A673 (cell line): ENCODE data around the gene SLIT3. TPM values are rescaled to one million over a fixed set of nuclear protein-coding genes. Genes with fewer than 3 reads are reported as not detected.

Experiments
- BruUV-seq: library from RNA; stranded (reverse); fragments of 400-500 nt; replicated peaks from 2 replicates; lab custom pipeline; 2021; lab: Mats Ljungman, UMichigan
- CTCF ChIA-PET: fragments of 300-600 bp; sonication (Branson Sonifier 250); formaldehyde crosslinking; loops from one replicate; lab custom pipeline; 2022; ENCODE audit warnings: antibody characterized with exemption; lab: Charles Lee
- POLR2A ChIA-PET: fragments of 300-600 bp; sonication (Branson Sonifier 250); formaldehyde crosslinking; loops from one replicate; lab custom pipeline; 2022; ENCODE audit warnings: antibody characterized with exemption; ENCODE audit not compliant: low non-redundant PET; lab: Charles Lee
- DNase-seq: peaks from one replicate; pipeline ENCODE4 v3.0.0-alpha.2; 2015; ENCODE audit warnings: low spot score
- H3K27ac ChIP-seq: fragments of 200-600 bp; sonication (generic); 2 replicates; pipeline ENCODE4 v1.5.1; 2016; ENCODE audit warnings: mixed run types, low read depth, mild to moderate bottlenecking, mixed read lengths, antibody characterized with exemption, low read length; ENCODE audit not compliant: poor library complexity, severe bottlenecking
- H3K27me3 ChIP-seq: fragments of 200-600 bp; sonication (generic); replicated peaks from 2 replicates; pipeline ENCODE4 v1.6.1; 2017; ENCODE audit warnings: mixed run types, low read depth, mild to moderate bottlenecking, mixed read lengths, antibody characterized with exemption, low read length; ENCODE audit not compliant: insufficient read depth, poor library complexity
- H3K36me3 ChIP-seq: fragments of 200-600 bp; sonication (generic); 2 replicates; pipeline ENCODE4 v1.6.1; 2016; ENCODE audit warnings: mixed run types, mild to moderate bottlenecking, mixed read lengths, antibody characterized with exemption, low read length; ENCODE audit not compliant: insufficient read depth, poor library complexity, severe bottlenecking
- H3K4me1 ChIP-seq: fragments of 200-600 bp; sonication (generic); 2 replicates; pipeline ENCODE4 v1.6.1; 2017; ENCODE audit warnings: mixed run types, mild to moderate bottlenecking, mixed read lengths, antibody characterized with exemption, low read length; ENCODE audit not compliant: insufficient read depth, poor library complexity, severe bottlenecking
- H3K4me3 ChIP-seq: fragments of 200-600 bp; sonication (generic); 2 replicates; pipeline ENCODE4 v1.5.1; 2016; ENCODE audit warnings: low read depth, mixed run types, mild to moderate bottlenecking, mixed read lengths, low read length; ENCODE audit not compliant: poor library complexity, severe bottlenecking
- H3K9me3 ChIP-seq: fragments of 200-600 bp; sonication (generic); 2 replicates; pipeline ENCODE4 v1.6.1; 2016; ENCODE audit warnings: mixed run types, low read depth, mild to moderate bottlenecking, mixed read lengths, antibody characterized with exemption, low read length; ENCODE audit not compliant: poor library complexity, severe bottlenecking
- CTCF ChIP-seq: fragments of 300-800, 200-600 bp; sonication (generic); conservative IDR thresholded peaks from 2 replicates; pipeline ENCODE4 v1.5.1; 2017; ENCODE audit warnings: low read depth, mild to moderate bottlenecking, antibody characterized with exemption, low read length, moderate library complexity, mixed read lengths
- EZH2 ChIP-seq: fragments of 200-600 bp; sonication (generic); IDR thresholded peaks from 2 replicates; pipeline ENCODE4 v1.6.1; 2017; ENCODE audit warnings: borderline replicate concordance, low read depth, mild to moderate bottlenecking, mixed read lengths, antibody characterized with exemption, low read length; ENCODE audit not compliant: poor library complexity, severe bottlenecking
- intact Hi-C: fragments of 100-400 bp; cut with micrococcal nuclease; formaldehyde crosslinking; loops from one replicate; pipeline ENCODE4 v1.10.0; 2022; ENCODE audit not compliant: unreplicated experiment
- total RNA-seq: library from RNA; stranded (reverse); gene quantifications from 2 replicates; pipeline ENCODE4 v1.2.3, GENCODE V29; 2021

SLIT3 gene
- total RNA-seq, 1 experiment from 2014 or later, result not detected

- intact Hi-C loops, result no loop called here
- DNase-seq, result no peak
- Histone ChIP-seq H3K9me3 (no peaks in the 10 kb centered on the region), H3K4me3 (no peak overlapping the region), H3K27ac (no peak overlapping the region), H3K4me1 (no peaks in the 10 kb centered on the region), H3K27me3 (peaks cover 50% of the 10 kb centered on the region), H3K36me3 (no peaks in the 10 kb centered on the region)
- no peak for TF ChIP-seq CTCF
- no peak for TF ChIP-seq EZH2
- CTCF ChIA-PET, result interaction anchor here (1.3 kb wide), 1 partner anchor 54 kb away, joined by 3 read pairs; no protein-coding TSS in a partner anchor
- BruUV-seq, result no TSS peak
- POLR2A ChIA-PET, result no interaction called here
These were observed 259.8 kb downstream of the SLIT3 start for GRCh38 chr5:169041180-169041579.

- no peak overlapping the region for H3K4me3 ChIP-seq
- no peaks in the 10 kb centered on the region for H3K36me3 ChIP-seq
- ChIA-PET CTCF (no interaction called here), POLR2A (no interaction called here)
- no peaks in the 10 kb centered on the region for H3K9me3 ChIP-seq
- H3K27me3 ChIP-seq, result peaks cover 46% of the 10 kb centered on the region
- H3K4me1 ChIP-seq, result no peaks in the 10 kb centered on the region
- intact Hi-C loops, result no loop called here
- no peak for DNase-seq
- no peak for TF ChIP-seq EZH2
- TF ChIP-seq CTCF, result no peak
- H3K27ac ChIP-seq, result no peak overlapping the region
- no TSS peak for BruUV-seq
These were observed 261.3 kb downstream of the SLIT3 start for GRCh38 chr5:169039592-169039991.

- POLR2A ChIA-PET, result no interaction called here
- Histone ChIP-seq H3K27ac (no peak overlapping the region), H3K9me3 (no peaks in the 10 kb centered on the region), H3K4me3 (no peak overlapping the region), H3K36me3 (no peaks in the 10 kb centered on the region), H3K4me1 (no peaks in the 10 kb centered on the region), H3K27me3 (peaks cover 44% of the 10 kb centered on the region)
- no peak for DNase-seq
- intact Hi-C loops, result no loop called here
- CTCF ChIA-PET, result no interaction called here
- BruUV-seq, result no TSS peak
- TF ChIP-seq EZH2 (no peak), CTCF (no peak)
These were observed 263.5 kb downstream of the SLIT3 start for GRCh38 chr5:169037466-169037865.
